SK-N-MC (cell line): ENCODE data around the gene SDR9C7.
"Not testable (repeated sequence)": the region's sequence is repeated elsewhere in the genome, so short reads cannot be mapped to it uniquely, and the experiment has no call there.

Experiments
- EZH2 ChIP-seq: fragments of 200-600 bp; sonication (generic); IDR thresholded peaks from one replicate; pipeline ENCODE4 v1.6.1; 2017; ENCODE audit warnings: antibody characterized with exemption
- POLR2AphosphoS5 ChIP-seq: IDR thresholded peaks from 2 replicates; pipeline ENCODE4 v1.6.1; 2012; ENCODE audit warnings: mild to moderate bottlenecking, low read depth, low read length, borderline replicate concordance

- TF ChIP-seq POLR2AphosphoS5, EZH2: not testable (repeated sequence)
Measured at GRCh38 chr12:56977361-56977760, 43.2 kb upstream of the SDR9C7 start.
